Endometrial microvascular endothelial cells (primary cell): ENCODE results near the gene CMPK2. TPM values are rescaled to one million over a fixed set of nuclear protein-coding genes. Genes with fewer than 3 reads are reported as not detected.

Source experiments
- in situ Hi-C: cut with HindIII; loops from 2 replicates; pipeline ENCODE4 v1.10.0; 2017; ENCODE audit warnings: low sequenced_read_pairs, low pct_unique_long_range_greater_than_20kb; ENCODE audit errors: inconsistent ontology term
- total RNA-seq: library from RNA; depleted of rRNA; stranded (reverse); fragments of >200 nt; gene quantifications from one replicate; pipeline ENCODE4 v1.2.3, GENCODE V29; 2015; ENCODE audit errors: inconsistent ontology term

Gene CMPK2
- total RNA-seq, 1 donor from 2014 or later, result 18.2 TPM

DNA sequence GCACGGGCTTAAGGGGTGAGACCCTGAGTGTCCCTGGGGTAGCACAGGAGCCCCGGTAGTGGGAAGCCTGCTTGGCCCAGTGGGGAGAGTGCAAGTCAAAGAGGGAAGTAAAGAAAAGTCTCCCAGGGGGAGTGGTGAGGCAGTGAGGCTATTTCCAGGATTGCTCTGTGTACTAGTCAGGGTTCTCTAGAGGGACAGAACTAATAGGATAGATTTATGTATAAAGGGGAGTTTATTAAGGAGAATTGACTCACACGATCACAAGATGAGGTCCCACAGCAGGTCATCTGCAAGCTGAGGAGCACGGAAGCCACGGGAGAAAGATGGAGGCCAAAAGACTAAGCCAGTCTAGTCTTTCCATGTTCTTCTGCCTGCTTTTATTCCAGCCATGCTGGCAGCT lies 45.5 kb downstream of the CMPK2 start:
- in situ Hi-C loops, result no loop called here

DNA sequence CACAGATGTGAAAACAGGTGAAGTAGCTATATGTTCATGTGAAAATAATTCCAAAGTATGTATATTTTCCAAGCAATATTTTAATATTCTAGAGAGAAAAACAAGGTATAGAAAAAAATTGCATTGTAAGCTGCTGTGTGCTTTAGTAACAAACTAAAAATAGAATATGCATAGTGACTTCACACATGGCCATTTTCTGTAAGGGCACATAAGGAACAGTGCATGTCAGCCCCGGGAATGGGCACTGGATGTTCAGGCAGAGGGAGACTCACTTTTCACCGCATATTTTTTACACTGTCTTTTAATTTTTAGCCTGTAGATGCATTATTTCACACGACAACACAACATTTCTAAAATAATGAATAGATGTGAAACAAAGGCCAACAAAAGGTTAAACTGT lies 46.0 kb downstream of the CMPK2 start:
- in situ Hi-C loops, result no loop called here

DNA sequence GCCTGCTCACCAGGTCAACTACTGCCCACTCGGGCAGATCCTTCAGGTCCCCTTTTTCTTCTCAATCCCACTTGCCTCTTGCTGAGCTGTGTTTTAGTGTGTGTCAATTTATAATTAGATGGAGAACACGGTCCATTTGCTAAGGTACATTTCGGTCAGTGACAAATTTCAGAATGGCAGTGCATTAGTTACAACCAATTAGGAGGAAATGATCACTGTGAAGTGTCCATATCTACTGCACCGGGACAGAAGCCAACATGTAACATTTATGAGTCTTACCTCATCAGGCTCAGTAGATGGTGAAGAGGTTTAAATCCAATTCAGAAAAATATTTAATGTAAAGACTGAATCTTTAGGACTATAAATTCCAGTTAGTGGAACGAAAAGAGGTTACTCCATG lies 47.7 kb downstream of the CMPK2 start:
- in situ Hi-C loops, result no loop called here

DNA sequence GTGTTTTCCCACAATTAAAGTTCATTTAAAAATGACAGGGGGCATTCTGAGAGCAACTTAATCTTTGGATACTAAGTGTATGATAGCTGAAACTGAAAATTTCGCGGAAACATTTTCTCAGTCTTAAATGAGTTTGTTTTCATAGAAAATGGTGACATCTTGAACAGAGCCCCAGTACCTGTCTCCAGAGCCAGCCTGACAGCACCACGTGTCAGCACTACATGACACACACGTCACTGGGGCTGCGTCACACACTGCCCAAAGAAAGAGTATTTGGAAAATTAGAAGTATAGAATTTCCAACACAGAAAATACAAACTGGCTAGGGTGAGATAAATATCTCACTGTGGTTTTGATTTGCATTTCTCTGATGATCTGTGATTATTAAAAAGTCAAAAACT lies 50.8 kb downstream of the CMPK2 start:
- in situ Hi-C loops, result no loop called here

- in situ Hi-C loops, result no loop called here
These were observed 51.4 kb downstream of the CMPK2 start for GRCh38 chr2:6814312-6814711.

DNA sequence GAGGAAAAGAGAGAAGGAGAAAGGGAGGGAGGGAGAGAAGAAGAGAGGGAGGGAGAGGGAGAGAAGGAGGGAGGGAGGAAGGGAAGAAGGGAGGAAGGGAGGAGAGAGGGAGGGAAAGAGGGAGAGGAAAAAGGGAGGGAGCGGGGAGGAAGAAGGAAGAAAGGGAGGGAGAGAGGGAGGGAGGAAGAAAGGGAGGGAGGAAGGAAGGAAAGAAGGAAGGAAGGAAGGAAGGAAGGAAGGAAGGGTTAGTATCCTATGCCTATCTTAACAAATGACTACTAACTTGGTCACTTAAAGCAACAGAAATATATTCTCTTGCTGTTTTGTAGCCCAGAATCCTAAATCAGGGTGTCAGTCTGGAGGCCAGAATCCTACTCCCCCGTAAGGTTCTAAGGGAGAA lies 52.1 kb downstream of the CMPK2 start:
- in situ Hi-C loops, result no loop called here

DNA sequence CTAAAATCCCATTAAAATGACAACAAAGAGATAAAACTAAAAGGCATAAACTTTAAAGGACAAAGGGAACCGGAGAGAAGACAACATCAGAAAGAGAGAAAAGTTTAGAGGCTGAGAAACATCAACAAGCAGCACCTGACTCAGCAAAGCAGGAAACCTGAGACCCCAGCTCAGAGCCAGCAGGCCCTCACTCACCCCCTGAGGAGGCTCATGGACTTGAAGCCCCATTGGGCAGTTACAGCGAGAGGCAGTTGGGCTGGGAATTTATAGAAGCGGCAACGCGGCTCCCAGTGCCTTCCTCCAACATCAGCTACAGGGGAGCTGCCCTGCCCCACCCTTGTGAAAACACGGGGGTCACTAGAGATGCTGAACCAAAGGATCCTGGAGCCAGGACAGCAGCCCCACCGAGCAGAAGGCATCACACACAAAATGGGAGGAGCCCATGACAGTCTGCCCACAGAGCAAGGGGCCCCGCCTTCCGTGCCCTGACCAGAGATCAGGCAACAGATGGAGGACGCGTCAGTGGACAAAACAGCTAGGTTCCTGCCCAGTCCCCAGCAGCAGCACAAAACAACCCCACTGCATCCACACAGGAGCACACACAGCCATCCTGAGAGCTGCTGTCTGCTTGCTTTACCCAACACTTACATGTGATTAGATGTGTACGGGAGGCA lies 52.7 kb downstream of the CMPK2 start:
- in situ Hi-C loops, result no loop called here

DNA sequence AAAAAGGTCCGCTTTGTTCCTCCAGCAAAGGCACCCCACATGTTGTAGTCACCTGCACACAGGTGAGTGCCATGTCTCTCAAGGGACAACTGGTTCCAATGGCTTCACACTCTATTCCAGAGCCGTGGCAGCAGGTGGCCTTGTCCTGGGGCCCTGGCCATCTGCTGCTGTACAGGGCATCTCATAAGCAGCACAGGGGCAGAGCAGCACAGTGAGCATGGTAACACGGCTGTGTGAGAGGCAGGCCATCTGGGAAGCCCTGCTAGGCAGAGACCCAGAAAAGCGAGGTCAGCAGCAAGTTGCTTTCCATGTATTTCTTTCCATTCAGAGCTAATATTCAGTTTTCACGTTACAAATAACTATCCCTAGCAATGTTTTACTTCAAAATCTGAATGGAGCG lies 54.7 kb downstream of the CMPK2 start:
- in situ Hi-C loops, result no loop called here

DNA sequence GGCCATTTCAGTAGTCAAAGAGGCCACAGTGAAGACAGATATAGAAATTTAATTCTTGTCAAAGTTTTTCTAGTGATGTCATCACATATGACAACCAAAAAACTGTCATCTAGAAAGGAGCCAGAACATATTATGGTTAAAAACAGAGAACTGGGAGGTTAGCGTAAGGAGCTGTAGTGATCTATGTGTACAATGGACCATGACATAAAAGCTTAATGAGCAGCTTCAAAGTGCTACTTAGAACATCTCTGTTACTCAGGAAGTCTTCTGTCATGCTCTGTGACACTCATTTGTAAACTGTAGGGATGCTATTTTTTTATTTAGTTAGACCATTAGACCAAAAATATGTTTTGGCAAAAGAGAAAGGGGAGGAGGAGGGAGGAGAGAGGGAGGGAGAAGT lies 57.3 kb downstream of the CMPK2 start:
- in situ Hi-C loops, result no loop called here

DNA sequence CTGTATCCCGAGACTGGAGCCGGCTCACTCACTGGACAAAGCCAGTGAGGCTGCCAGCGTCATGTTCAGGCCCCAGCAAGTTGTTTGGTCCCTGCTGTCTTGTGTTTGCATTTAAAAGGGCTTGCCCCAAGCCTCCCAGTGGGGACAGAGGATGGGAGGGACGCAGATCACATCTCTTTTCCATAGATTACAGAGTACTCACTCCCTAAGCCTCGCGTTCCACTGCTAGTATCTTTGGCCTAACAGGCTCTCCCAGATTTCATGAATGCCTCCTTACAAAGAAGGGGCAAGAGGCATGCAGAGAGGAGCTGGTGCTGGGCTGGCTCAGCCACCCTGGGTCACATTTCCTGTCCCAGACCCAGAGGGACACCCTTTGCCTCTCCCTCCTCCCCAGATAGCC lies 59.1 kb downstream of the CMPK2 start:
- in situ Hi-C loops, result no loop called here

DNA sequence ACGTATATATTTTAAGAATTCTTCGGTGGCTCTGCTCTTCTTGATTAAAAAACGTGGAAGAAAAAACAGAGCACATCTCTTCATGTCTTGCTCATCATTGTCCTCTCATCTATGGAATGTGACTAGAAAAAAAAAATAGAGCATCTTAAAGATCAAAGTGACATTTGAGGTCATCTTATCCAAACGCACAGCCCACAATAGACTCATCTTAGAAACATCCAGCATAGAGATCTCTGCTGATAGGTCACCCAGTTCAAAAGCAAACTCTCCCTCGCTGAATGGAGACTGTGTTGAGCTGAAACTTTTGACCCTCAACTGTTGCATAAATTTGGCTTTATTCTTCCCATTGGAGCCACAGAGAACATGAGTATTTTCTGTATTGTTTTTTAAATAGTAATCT lies 65.2 kb downstream of the CMPK2 start:
- in situ Hi-C loops, result no loop called here

Other genes with a start within 250 kb of the CMPK2 start
- gene RSAD2, start 11.9 kb upstream of the CMPK2 start, total RNA-seq, result 5.1 TPM
- gene RNF144A, start 51.5 kb upstream of the CMPK2 start, total RNA-seq, result 8.7 TPM